M059J (cell line): Measurements from ENCODE around the gene CDH26. TPM values are rescaled to one million over a fixed set of nuclear protein-coding genes. Genes with fewer than 3 reads are reported as not detected.

Source experiments
- DNase-seq: peaks from one replicate; pipeline ENCODE4 v3.0.0-alpha.2; 2012; ENCODE audit warnings: low read depth
- total RNA-seq: library from RNA; depleted of rRNA; stranded (reverse); fragments of >200 nt; shearing (Covaris generic); gene quantifications from 2 replicates; pipeline ENCODE4 v1.2.3, GENCODE V29; 2014

CDH26 gene
- total RNA-seq, 1 experiment from 2014 or later = 0.15 TPM

DNA sequence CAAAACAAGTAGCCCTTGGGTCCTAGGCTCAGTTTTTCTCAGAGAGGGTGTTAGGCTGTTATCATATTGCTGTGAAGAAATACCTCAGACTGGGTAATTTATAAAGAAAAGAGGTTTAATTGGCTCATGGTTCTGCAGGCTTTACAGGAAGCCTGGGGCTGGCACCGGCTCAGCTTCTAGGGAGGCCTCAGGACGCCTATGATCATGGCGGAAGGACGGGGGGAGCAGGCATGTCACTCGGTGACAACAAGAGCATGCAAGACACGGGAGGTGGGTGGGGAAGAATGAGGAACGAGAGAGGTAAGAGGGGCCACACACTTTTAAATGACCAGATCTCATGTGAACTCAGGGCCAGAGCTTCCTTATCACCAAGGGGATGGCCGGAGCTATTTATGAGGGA is 26.9 kb downstream of the CDH26 start:
- no peak for DNase-seq

DNA sequence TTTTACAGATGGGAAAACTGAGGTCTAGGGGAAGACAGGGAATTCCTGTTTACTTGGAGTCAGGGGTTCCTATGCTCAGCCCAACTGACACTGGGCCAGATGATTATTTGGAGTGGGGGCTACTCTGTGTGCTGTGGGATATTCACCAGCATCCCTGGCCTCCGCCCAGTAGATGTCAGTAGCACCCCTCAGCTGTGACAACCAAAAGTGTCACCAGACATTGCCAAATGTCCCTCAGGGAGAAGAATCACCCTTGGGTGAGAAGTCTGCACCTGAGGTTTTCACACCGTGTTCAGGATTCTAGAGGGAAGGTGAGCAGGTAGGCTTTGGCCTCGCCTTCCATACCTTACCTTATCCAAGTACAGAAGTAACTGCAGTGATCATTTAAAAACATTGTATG is 27.6 kb downstream of the CDH26 start:
- DNase-seq = peak; percentile 21

- DNase-seq = no peak
Measured at GRCh38 chr20:59987135-59987534, 28.9 kb downstream of the CDH26 start.

DNA sequence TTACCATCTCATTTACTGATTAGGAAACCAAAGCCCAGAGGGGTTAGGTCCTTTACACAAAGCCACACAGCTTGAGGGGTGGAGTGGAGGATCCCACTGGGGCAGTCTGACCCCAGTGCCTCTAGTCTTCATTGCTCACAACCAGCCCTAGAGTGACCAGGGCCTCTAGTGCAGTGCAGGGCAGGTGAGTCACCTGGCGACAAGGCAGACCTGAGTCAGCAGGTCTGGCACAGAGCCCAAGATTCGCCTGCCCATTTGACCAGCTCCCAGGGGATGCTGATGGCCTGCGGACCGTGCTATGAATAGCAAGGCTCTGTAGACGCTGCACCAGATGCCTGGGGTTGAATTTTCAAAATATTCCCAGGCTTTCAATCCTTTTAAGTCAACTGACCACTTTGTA is 29.9 kb downstream of the CDH26 start:
- peak; percentile 90 for DNase-seq

DNA sequence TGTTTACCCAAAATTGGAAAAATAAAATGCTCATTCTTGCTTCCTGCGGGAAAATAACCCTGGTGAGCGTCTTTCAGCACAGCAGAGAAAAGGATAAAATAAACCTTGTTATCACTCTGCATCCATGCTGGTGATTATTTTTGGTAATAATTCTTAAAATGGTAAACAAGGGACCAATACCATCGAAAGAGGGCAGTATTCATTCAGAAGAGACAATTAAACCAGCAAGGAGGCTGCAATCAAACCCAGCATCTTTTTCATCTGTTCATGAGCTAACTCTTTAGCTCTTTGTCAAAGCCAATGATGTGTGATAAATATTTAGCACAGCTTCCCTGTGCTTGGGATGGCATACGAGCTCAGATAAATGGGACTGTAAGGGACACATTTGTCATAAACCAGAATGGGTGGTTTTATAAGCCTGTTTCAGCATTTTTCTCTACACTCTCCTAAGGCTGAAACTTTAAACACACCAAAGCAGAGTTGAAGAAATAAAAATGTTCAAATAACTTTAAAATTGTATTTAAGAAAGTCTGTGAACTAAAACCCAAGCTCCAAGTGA is 34.4 kb downstream of the CDH26 start:
- DNase-seq = peak; percentile 35

- DNase-seq = no peak
Measured at GRCh38 chr20:59993736-59994430, 35.7 kb downstream of the CDH26 start.

DNA sequence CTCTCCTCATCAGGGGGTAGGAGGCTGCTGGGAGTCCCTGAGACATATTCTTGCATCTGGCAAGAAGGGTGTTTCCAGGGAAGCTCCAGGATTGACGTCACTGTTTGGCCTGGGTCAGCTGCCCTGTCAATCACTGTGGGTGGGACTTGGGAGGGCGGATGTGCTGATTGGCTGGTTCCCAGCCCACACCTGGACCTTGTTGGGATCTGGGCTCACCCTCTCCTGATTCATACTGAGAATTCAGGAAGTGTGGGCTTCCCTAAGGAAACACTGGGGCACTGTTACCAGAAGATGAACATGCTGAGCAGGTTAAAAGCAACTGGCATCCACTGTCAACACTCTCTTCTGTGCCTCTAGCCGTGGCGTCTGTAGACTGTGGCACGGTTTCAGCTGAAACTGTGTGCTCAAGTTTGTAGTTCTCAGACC is 36.5 kb downstream of the CDH26 start:
- DNase-seq = peak; percentile 43

- no peak for DNase-seq
Measured at GRCh38 chr20:59996108-59996507, 37.9 kb downstream of the CDH26 start.

DNA sequence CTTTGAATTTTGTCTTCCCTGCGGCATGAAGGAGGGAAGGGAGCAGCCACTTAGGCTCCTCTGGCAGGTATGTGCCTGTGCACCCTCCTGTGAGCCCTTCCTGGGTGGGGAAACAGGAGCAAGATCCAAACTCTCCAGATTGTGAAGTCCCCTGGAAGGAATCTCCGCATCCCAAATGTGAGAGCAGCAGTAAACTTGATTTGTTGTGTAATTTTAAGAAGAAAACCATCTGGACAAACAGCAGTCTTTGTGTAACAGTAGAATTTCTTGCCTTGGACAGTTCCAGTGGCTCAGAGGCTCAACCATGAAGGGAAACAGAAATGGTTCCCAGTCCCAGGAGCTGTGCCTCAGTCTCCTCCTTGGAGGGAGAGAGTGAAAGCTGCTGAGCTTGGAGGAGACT is 39.7 kb downstream of the CDH26 start:
- DNase-seq = no peak

DNA sequence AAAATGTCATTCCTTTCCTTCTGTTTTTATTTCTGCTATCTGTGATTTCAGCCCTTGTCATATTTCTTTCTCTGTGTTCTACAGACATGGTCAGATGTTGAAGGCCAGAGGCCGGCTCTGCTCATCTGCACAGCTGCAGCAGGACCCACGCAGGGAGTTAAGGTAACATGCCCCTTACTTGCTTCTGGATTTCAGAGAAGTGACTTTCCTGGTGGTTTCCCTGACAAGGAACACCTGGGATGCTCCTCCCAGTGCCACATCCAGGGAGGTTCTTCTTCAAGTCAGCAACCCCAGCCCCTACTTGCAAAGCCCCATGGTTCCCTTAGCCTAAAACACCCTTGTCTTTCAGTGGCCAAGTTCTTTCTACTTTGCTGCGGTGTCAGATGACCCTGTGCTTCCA is 41.3 kb downstream of the CDH26 start:
- DNase-seq = no peak

GRCh38 chr20:60000271-60001042 is 42.2 kb downstream of the CDH26 start:
- DNase-seq = no peak

GRCh38 chr20:60001108-60001507 is 42.9 kb downstream of the CDH26 start:
- peak; percentile 36 for DNase-seq

GRCh38 chr20:60003776-60004175 is 45.6 kb downstream of the CDH26 start:
- no peak for DNase-seq

DNA sequence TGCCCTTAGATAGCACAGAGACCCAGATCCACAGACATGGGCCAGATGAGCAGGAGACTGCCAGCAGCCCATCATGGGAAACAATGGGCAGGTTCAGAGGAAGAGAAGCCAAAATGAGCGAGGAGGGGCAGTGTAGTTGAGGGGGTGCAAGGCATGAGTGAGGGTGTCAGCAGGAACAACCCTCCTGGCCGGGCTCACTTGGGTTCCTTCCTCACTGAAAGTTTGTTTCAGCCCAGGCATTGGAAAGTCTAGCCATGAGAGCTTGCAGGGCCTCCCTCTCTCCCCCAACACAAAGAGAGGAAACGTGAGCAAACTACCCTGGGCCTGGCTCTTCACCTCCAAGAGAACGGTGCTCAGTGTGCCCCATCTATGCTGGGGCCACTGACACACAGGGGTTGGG is 48.0 kb downstream of the CDH26 start:
- no peak for DNase-seq

- DNase-seq = peak; percentile 34
Measured at GRCh38 chr20:60007464-60007863, 49.2 kb downstream of the CDH26 start.

DNA sequence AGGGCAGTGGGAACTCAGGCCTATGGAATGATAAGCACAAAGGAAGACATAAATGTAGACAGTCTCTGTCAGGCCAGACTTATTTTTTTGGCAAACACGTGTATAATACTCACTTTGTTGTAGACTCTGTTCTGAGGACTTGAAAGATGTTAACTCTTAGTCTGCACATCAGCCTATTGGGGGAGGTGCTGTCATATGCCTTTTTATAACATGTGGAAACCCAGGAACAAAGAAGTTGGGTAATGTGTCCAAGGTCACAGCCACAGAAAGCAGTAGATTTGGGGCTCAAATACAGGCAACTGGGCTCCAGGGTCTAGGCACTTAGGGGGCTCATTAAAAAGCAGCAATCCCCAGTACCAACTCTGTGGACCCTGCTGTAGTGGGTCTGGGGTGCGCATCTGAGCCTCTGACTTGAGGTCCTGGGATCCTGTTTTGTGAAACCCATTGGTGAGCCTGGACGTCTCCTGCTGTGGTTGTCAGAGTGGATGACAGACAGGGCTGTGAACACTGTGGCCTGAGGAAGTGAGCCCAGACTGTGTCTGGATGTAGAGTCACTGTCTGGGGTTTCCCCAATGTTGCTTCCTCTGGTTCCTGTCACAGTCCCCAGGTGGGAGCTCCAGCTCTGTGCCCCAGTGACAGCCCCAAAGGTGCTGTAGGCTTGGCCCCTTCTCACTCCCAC is 50.0 kb downstream of the CDH26 start:
- no peak for DNase-seq

DNA sequence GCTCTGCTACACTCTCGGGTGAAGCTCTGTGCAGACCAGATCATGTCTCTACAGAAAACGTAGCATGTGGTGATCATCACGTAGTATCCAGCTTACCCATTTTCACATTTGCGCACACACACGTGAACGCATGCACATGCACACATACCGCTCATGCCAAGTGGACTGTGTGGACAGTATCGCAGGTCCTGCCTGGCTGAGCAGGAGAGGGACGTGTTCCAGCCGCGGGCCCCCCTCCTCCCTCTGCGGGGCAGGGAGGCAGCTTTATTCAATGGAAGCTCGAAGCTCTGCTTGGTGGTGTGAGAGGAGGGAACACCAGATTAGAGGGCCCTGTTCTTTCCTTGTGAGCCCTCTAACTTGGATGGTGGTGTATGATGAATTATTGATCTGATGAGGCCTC is 51.1 kb downstream of the CDH26 start:
- no peak for DNase-seq

DNA sequence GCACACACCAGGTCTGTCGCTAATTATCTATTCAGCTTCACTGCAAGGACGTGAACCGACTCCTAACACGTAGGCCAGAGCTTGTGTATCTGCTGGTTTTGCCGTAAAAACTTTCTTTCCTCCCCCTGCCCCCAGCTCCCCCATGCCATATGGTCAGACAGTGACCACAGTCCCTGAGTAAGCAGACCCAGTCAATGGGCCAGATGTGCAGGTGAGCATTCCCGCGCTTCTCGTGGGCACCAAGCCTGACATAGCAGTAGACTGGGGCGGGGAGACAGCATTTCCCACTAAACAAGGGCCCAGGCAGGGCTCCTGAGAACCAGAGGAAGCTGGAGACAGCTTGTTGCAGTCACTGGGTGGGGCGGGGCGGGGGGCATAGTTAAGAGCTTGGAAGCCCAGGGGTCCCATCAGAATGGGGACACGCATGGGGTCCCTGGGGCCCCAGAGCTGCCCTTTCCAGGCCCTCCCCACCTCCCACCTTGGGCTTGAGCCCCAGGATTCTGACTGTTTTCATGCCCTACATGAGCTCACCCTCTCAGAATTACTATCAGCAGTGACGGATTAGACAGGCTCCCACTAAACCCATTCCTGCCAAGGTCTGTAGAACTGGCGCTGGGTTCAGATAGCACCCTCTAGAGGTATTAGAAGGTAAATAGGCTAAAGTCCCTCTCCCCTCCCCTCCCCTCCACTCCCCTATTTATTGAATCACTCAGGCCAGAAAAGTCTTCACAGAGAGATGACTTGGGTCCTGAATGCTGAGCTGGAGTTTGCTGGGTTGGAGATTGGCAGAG is 51.8 kb downstream of the CDH26 start:
- no peak for DNase-seq

DNA sequence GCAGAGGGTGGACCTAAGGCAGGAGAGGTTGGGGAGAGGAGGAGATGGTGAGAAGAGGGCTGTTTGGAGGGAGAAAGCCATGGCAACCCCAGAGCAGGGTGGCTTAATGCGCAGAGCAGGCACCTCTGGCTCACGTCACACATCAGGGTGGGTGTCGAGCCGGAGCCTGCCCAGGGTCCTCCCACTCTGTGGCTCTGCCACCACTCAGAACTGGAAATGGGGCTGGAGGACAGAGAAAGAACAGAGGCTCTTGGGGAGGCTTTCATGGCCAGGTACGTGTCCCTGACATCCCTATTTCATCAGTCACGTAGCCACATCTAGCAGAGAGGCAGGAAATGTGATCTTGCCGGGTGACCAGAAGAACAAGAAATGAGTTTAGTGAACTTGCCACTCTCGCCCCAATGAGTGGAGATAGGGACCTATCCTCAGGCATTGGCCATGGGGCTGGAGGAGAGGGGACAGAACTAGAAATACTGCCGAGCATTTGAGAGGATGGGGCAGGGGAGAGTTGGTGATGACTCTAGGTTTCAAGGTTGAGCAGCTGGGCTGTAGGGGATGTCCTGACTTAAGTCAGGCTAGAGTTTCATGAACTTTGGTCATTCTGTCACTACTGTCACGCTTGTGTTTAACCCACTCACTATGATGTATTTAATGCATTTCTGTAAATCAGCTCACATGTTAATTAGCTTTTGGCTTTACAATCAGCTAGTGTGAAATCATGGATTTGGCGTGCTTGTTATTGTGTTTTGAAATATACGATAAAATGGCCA is 52.7 kb downstream of the CDH26 start:
- no peak for DNase-seq

GRCh38 chr20:60011512-60012507 is 53.6 kb downstream of the CDH26 start:
- DNase-seq = peak; percentile 43
